Thyroid gland (tissue), 4 donors: ENCODE results near the gene GPR156. TPM values are rescaled to one million over a fixed set of nuclear protein-coding genes. Genes with fewer than 3 reads are reported as not detected.

Experiments used
- DNase-seq, 2 donors: peaks; one replicate each; pipeline ENCODE4 v3.0.0-alpha.2; 2019
- H3K27ac ChIP-seq, 3 donors: fragments of 200-600 bp; sonication (generic); 1 replicate in 2 of 3; 2 replicates in 1 of 3; pipeline ENCODE4 v1.5.1; 2016 to 2019; ENCODE audit warnings: mild to moderate bottlenecking in 1 of 3, moderate library complexity in 1 of 3
- H3K27me3 ChIP-seq: fragments of 200-600 bp; sonication (generic); one replicate; pipeline ENCODE4 v1.5.1; 2019
- H3K36me3 ChIP-seq, 2 donors: fragments of 200-600 bp; sonication (generic); one replicate each; pipeline ENCODE4 v1.5.1; 2016 to 2019
- H3K4me1 ChIP-seq, 2 donors: fragments of 200-600 bp; sonication (generic); one replicate each; pipeline ENCODE4 v1.5.1; 2017 to 2019
- H3K4me3 ChIP-seq, 3 donors: fragments of 200-600 bp; sonication (generic); replicated peaks in 1 of 3; 1 replicate in 2 of 3; 2 replicates in 1 of 3; pipeline ENCODE4 v1.5.1; 2016; ENCODE audit warnings: mild to moderate bottlenecking in 1 of 3
- H3K9me3 ChIP-seq: fragments of 200-600 bp; sonication (generic); one replicate; pipeline ENCODE4 v1.5.1; 2017
- POLR2A ChIP-seq, 2 donors: fragments of 450-650 bp; IDR thresholded peaks; one replicate each; pipeline ENCODE4 v1.6.1; 2017; ENCODE audit warnings: antibody characterized with exemption in 2 of 2, mild to moderate bottlenecking in 2 of 2, moderate library complexity in 1 of 2
- WGBS, 2 donors: methylation state at CpG; one replicate each; pipeline ENCODE4 v1.1.5; 2017; 5-methylcytosine and 5-hydroxymethylcytosine counted together
- intact Hi-C: fragments of 100-400 bp; cut with DNase I; formaldehyde crosslinking; loops from one replicate; pipeline ENCODE4 v1.15.1; 2023
- total RNA-seq, 4 donors: library from RNA; depleted of rRNA; stranded (reverse); fragments of >200 nt; gene quantifications; one replicate each; pipeline ENCODE4 v1.2.3, GENCODE V29; 2016
- TF ChIP-seq, protein P1 (sequence below), 6 experiments: fragments of 200-600 bp in 3 of 6; fragments of 450-650 bp in 3 of 6; sonication (generic) in 3 of 6; IDR thresholded peaks; one replicate each; pipeline ENCODE4 v1.5.1; 2016 to 2019; ENCODE audit warnings: antibody characterized with exemption in 6 of 6, mild to moderate bottlenecking in 2 of 6, inconsistent platforms in 1 of 6, moderate library complexity in 1 of 6

Gene GPR156
- total RNA-seq, 4 donors from 2014 or later = not detected

DNA sequence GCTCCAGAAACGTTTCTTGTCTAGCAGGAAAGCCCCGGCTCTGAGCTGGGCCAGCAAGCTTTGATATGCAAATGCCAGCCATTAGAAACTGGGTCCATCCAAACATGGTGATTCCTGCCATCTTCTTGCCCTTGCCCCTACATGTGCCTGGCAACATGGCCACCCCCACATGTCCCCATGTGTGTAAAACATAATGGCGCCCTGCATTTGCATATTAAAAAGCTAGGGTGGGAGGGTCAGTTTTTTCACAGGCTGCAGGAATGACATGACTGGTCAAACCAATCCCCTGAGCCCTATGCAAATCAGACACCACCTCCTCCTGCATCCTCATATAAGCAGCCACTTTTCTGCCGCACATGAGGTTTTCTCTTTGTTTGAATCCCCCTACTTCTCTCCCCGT is 21.2 kb downstream of the GPR156 start:
- Histone ChIP-seq H3K9me3 (no peaks in the 10 kb centered on the region), H3K27ac (no peak overlapping the region), H3K27me3 (no peaks in the 10 kb centered on the region), H3K36me3 (no peaks in the 10 kb centered on the region), H3K4me3 (no peak overlapping the region), H3K4me1 (no peaks in the 10 kb centered on the region)
- intact Hi-C loops = no loop called here
- TF ChIP-seq, protein P1, sequence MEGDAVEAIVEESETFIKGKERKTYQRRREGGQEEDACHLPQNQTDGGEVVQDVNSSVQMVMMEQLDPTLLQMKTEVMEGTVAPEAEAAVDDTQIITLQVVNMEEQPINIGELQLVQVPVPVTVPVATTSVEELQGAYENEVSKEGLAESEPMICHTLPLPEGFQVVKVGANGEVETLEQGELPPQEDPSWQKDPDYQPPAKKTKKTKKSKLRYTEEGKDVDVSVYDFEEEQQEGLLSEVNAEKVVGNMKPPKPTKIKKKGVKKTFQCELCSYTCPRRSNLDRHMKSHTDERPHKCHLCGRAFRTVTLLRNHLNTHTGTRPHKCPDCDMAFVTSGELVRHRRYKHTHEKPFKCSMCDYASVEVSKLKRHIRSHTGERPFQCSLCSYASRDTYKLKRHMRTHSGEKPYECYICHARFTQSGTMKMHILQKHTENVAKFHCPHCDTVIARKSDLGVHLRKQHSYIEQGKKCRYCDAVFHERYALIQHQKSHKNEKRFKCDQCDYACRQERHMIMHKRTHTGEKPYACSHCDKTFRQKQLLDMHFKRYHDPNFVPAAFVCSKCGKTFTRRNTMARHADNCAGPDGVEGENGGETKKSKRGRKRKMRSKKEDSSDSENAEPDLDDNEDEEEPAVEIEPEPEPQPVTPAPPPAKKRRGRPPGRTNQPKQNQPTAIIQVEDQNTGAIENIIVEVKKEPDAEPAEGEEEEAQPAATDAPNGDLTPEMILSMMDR (IDR thresholded peaks at IDR 0.05) = no peak
- no peak for TF ChIP-seq POLR2A (IDR thresholded peaks at IDR 0.05)
- WGBS, 2 donors = 64 to 71% methylated on average over 5 of the region's 5 CpGs
- DNase-seq = no peak

DNA sequence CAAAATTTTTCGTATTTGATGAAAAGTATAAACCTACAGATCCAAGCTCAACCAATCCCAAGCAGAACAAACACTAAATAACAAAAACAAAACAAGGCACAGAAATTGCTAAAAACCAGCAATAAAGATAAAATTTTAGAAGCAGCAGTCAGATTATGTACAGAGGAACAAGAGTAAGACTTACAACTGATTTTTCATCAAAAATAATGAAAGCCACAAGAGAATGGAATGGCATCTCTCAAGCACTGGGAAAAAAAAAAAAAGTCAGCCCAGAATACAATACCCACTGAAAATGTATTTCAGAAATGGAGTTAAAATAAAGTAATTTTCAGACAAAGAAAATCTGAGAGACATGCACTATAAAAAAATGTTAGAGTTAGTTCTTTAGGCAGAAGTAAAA is 27.0 kb downstream of the GPR156 start:
- H3K9me3 ChIP-seq = no peaks in the 10 kb centered on the region
- TF ChIP-seq, protein P1 (IDR thresholded peaks at IDR 0.05) = no peak
- no peak for TF ChIP-seq POLR2A (IDR thresholded peaks at IDR 0.05)
- H3K36me3 ChIP-seq = no peaks in the 10 kb centered on the region
- intact Hi-C loops = no loop called here
- H3K4me3 ChIP-seq = no peak overlapping the region
- 86 to 88% methylated on average over 1 of the region's 1 CpG for WGBS, 2 donors
- no peak overlapping the region for H3K27ac ChIP-seq
- DNase-seq = no peak
- no peaks in the 10 kb centered on the region for H3K4me1 ChIP-seq
- no peaks in the 10 kb centered on the region for H3K27me3 ChIP-seq

DNA sequence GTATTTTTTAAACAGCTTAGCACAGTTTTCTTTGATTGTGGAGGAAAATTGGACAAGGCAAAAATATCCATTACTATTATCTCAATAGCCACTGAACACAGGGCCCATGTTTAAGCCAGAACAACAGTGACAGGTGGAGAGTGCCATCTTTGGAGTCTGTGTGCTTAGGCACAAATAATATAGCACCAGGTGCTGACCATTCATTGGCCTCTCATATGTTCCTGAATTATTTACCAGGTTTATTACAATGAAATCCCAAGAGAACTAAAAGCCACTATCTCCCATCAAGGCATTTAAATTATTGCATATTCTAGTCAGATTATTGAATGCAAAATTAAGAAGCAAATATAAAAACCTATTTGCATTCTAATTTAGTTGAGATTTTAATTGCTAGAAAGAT is 39.6 kb downstream of the GPR156 start:
- Histone ChIP-seq H3K36me3 (no peaks in the 10 kb centered on the region), H3K4me1 (no peaks in the 10 kb centered on the region), H3K27me3 (no peaks in the 10 kb centered on the region), H3K4me3 (no peak overlapping the region), H3K9me3 (no peaks in the 10 kb centered on the region), H3K27ac (no peak overlapping the region)
- intact Hi-C loops = loop anchor here (10.0 kb wide), 1 partner anchor 549 kb away; no protein-coding TSS in a partner anchor
- TF ChIP-seq POLR2A (IDR thresholded peaks at IDR 0.05) = no peak
- TF ChIP-seq, protein P1 (IDR thresholded peaks at IDR 0.05) = no peak
- no peak for DNase-seq

DNA sequence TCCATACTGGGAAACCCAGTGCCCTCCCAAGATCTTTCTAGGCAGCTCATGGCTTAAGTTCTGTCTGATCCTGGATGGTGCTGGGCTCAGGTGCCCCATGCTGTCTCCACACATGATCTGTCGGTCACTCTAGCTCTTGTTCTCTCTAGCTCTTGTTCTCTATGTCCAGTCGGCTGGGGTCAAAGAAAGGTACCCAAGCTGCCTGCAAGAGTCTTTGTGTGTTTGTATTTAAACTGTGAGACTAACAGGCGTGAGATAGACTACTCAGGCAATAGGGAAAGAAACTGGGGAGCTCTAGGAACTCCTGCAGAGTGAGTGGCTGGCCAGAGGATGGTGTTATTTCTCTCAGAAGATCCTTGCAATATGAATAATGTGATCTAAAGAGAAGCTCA is 40.2 kb downstream of the GPR156 start:
- Histone ChIP-seq H3K9me3 (no peaks in the 10 kb centered on the region), H3K36me3 (no peaks in the 10 kb centered on the region), H3K4me1 (no peaks in the 10 kb centered on the region), H3K27ac (no peak overlapping the region), H3K4me3 (no peak overlapping the region), H3K27me3 (no peaks in the 10 kb centered on the region)
- no peak for DNase-seq
- WGBS, 2 donors = 71 to 72% methylated on average over 3 of the region's 3 CpGs
- intact Hi-C loops = loop anchor here (10.0 kb wide), 1 partner anchor 550 kb away; no protein-coding TSS in a partner anchor
- TF ChIP-seq, protein P1 (IDR thresholded peaks at IDR 0.05) = no peak
- TF ChIP-seq POLR2A (IDR thresholded peaks at IDR 0.05) = no peak

DNA sequence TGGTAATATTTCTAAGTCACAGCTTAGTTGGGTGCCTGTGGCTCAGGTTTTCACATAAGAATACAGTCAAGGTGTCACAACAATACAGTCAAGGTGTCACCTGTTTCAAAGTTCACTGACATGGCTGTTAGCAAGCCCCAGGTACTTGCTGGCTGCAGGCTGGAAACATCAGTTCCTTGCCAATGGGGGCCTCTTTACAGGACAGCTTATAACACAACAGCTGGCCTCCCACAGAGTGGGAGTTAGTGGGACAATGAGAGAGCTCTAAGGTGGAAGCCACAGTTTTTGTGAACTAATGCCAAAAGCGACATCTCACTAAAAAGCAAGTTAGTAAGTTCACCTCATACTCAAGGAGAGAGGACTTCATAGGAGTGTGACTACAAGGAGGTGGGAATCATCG is 45.4 kb downstream of the GPR156 start:
- WGBS, 2 donors = 94% methylated on average over 2 of the region's 2 CpGs
- no peaks in the 10 kb centered on the region for H3K4me1 ChIP-seq
- H3K9me3 ChIP-seq = no peaks in the 10 kb centered on the region
- no peak overlapping the region for H3K4me3 ChIP-seq
- no peaks in the 10 kb centered on the region for H3K27me3 ChIP-seq
- intact Hi-C loops = loop anchor here (10.0 kb wide), 1 partner anchor 555 kb away; no protein-coding TSS in a partner anchor
- TF ChIP-seq POLR2A (IDR thresholded peaks at IDR 0.05) = no peak
- TF ChIP-seq, protein P1 (IDR thresholded peaks at IDR 0.05) = no peak
- H3K36me3 ChIP-seq = no peaks in the 10 kb centered on the region
- no peak overlapping the region for H3K27ac ChIP-seq
- no peak for DNase-seq
